Measurements from ENCODE around the gene EVPL. TPM values are rescaled to one million over a fixed set of nuclear protein-coding genes. Genes with fewer than 3 reads are reported as not detected.

EVPL gene
- total RNA-seq, 2 donors from 2014 or later = 18.8 to 31.1 TPM

- H3K9ac ChIP-seq (ENCODE audit: low read depth in 2 of 2, low read length in 2 of 2) = no peak overlapping the region
- H3K27ac ChIP-seq = no peak overlapping the region
- H3K36me3 ChIP-seq = peaks cover 18% of the 10 kb centered on the region
- TF ChIP-seq, protein P1, sequence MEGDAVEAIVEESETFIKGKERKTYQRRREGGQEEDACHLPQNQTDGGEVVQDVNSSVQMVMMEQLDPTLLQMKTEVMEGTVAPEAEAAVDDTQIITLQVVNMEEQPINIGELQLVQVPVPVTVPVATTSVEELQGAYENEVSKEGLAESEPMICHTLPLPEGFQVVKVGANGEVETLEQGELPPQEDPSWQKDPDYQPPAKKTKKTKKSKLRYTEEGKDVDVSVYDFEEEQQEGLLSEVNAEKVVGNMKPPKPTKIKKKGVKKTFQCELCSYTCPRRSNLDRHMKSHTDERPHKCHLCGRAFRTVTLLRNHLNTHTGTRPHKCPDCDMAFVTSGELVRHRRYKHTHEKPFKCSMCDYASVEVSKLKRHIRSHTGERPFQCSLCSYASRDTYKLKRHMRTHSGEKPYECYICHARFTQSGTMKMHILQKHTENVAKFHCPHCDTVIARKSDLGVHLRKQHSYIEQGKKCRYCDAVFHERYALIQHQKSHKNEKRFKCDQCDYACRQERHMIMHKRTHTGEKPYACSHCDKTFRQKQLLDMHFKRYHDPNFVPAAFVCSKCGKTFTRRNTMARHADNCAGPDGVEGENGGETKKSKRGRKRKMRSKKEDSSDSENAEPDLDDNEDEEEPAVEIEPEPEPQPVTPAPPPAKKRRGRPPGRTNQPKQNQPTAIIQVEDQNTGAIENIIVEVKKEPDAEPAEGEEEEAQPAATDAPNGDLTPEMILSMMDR (IDR thresholded peaks at IDR 0.05) = no peak
- H3K4me1 ChIP-seq = no peaks in the 10 kb centered on the region
- no peaks in the 10 kb centered on the region for H3K27me3 ChIP-seq
- intact Hi-C loops (cut with DNase I) = no loop called here
- H3K9me3 ChIP-seq = no peaks in the 10 kb centered on the region
- no peak for DNase-seq
- no peak overlapping the region for H3K4me3 ChIP-seq
Observed at GRCh38 chr17:76056882-76057281, 29.8 kb upstream of the EVPL start.

GRCh38 chr17:76054112-76054476 is 27.0 kb upstream of the EVPL start:
- intact Hi-C loops (cut with DNase I) = no loop called here
- TF ChIP-seq, protein P1 (IDR thresholded peaks at IDR 0.05) = no peak
- H3K9ac ChIP-seq (ENCODE audit: low read depth in 2 of 2, low read length in 2 of 2) = no peak overlapping the region
- no peaks in the 10 kb centered on the region for H3K9me3 ChIP-seq
- no peak overlapping the region for H3K4me3 ChIP-seq
- no peaks in the 10 kb centered on the region for H3K27me3 ChIP-seq
- H3K4me1 ChIP-seq = peaks cover 4% of the 10 kb centered on the region
- peaks cover 31% of the 10 kb centered on the region for H3K36me3 ChIP-seq
- peak overlapping the region; percentile 45 for H3K27ac ChIP-seq
- no peak for DNase-seq

DNA sequence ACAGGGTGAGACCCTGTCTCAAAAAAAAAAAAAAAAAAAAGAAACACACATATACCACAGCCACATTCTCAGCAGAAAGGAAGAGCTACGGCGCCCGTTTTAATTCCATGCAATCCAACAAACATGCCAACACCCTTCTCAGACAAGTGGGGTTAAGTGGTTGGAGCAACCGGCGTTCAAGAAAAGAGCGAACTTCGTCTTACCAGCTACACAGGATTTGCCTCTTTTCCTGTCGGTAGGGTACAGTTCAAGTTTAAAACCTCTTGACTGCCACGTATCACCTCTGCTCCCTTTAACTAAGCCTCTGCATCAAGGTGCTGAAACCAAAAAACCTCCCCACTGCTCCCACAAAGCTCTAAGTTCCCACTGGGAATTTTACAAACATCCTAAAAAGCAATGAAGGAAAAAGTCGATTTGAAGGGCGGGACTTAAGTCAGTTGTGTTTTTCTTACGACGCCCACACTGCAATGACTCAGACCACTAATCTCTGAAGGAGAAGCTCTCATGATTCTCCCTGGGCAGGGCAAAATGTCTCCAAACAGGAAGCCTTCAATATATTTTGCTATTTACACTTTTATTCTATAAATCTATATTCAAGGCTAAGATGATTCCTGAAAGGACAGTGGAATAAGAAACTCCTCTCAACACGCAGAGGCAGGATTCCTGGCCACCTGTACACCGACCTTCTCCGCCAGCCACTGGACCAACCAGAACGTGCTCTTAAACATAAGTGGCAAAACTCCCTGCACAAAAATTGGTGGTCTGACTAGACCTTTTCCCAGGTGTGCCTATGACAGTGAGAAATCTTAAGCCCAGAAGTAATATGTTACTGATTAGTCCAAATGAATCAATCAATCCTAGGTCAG is 26.4 kb upstream of the EVPL start:
- intact Hi-C loops (cut with DNase I) = no loop called here
- Histone ChIP-seq H3K27ac (peak overlapping the region; percentile 45), H3K9ac (ENCODE audit: low read depth in 2 of 2, low read length in 2 of 2) (no peak overlapping the region), H3K36me3 (peaks cover 29% of the 10 kb centered on the region), H3K9me3 (no peaks in the 10 kb centered on the region), H3K27me3 (no peaks in the 10 kb centered on the region), H3K4me3 (no peak overlapping the region), H3K4me1 (peaks cover 4% of the 10 kb centered on the region)
- TF ChIP-seq, protein P1 (IDR thresholded peaks at IDR 0.05) = no peak
- no peak for DNase-seq

- intact Hi-C loops (cut with DNase I) = no loop called here
- DNase-seq = peak; percentile 53
- Histone ChIP-seq H3K9ac (ENCODE audit: low read depth in 2 of 2, low read length in 2 of 2) (no peak overlapping the region), H3K9me3 (no peaks in the 10 kb centered on the region), H3K36me3 (peaks cover 18% of the 10 kb centered on the region), H3K4me3 (no peak overlapping the region), H3K4me1 (peaks cover 4% of the 10 kb centered on the region), H3K27me3 (no peaks in the 10 kb centered on the region), H3K27ac (peak overlapping the region; percentile 26)
- TF ChIP-seq, protein P1 (IDR thresholded peaks at IDR 0.05) = no peak
Observed at GRCh38 chr17:76051561-76051960, 24.5 kb upstream of the EVPL start.

GRCh38 chr17:76050538-76051467 is 23.7 kb upstream of the EVPL start:
- H3K9ac ChIP-seq (ENCODE audit: low read depth in 2 of 2, low read length in 2 of 2) = peak overlapping the region in 1 of 2 donors; percentile 53
- DNase-seq = peak; percentile 41
- H3K36me3 ChIP-seq = peaks cover 23% of the 10 kb centered on the region
- no peaks in the 10 kb centered on the region for H3K27me3 ChIP-seq
- H3K4me1 ChIP-seq = peaks cover 4% of the 10 kb centered on the region
- peak overlapping the region; percentile 26 for H3K27ac ChIP-seq
- TF ChIP-seq, protein P1 (IDR thresholded peaks at IDR 0.05) = no peak
- intact Hi-C loops (cut with DNase I) = no loop called here
- H3K9me3 ChIP-seq = no peaks in the 10 kb centered on the region
- H3K4me3 ChIP-seq = no peak overlapping the region
